ENCODE data around the gene NHLRC4. TPM values are rescaled to one million over a fixed set of nuclear protein-coding genes. Genes with fewer than 3 reads are reported as not detected.

Gene NHLRC4
- polyA plus RNA-seq, 6 donors from 2014 or later: 0.90 to 3.4 (median 1.9) TPM

- no peaks in the 10 kb centered on the region for H3K9me3 Mint-ChIP-seq
- peaks cover 0 to 6% (median 5%) of the 10 kb centered on the region in 3 donors for H3K4me1 Mint-ChIP-seq
- H3K36me3 Mint-ChIP-seq: no peaks in the 10 kb centered on the region
- H3K27ac Mint-ChIP-seq: no peak overlapping the region
- H3K4me3 Mint-ChIP-seq: no peak overlapping the region
- ATAC-seq (ENCODE audit: low read depth in 2 of 2) (no peak), DNase-seq (no peak)
- H3K27me3 Mint-ChIP-seq: peaks cover 0 to 34% (median 15%) of the 10 kb centered on the region in 3 donors
Observed at GRCh38 chr16:560701-561412, 5.9 kb upstream of the NHLRC4 start.

GRCh38 chr16:561413-561794 is 5.4 kb upstream of the NHLRC4 start:
- H3K4me3 Mint-ChIP-seq: no peak overlapping the region
- H3K27ac Mint-ChIP-seq: no peak overlapping the region
- peaks cover 0 to 34% (median 15%) of the 10 kb centered on the region in 3 donors for H3K27me3 Mint-ChIP-seq
- no peaks in the 10 kb centered on the region for H3K9me3 Mint-ChIP-seq
- ATAC-seq (ENCODE audit: low read depth in 2 of 2) (no peak), DNase-seq (no peak)
- H3K4me1 Mint-ChIP-seq: peaks cover 1 to 7% (median 6%) of the 10 kb centered on the region in 3 donors
- H3K36me3 Mint-ChIP-seq: no peaks in the 10 kb centered on the region

GRCh38 chr16:561957-562938 is 4.6 kb upstream of the NHLRC4 start:
- Mint-ChIP-seq H3K9me3 (no peaks in the 10 kb centered on the region), H3K27me3 (peaks cover 0 to 32% (median 15%) of the 10 kb centered on the region in 3 donors), H3K4me3 (peak overlapping the region in 2 of 8 donors; percentile 9 to 68), H3K4me1 (peaks cover 9 to 14% (median 14%) of the 10 kb centered on the region in 3 donors), H3K27ac (peak overlapping the region in 1 of 6 donors; percentile 90), H3K36me3 (no peaks in the 10 kb centered on the region)
- DNase-seq (no peak), ATAC-seq (ENCODE audit: low read depth in 2 of 2) (no peak)

- Mint-ChIP-seq H3K36me3 (no peaks in the 10 kb centered on the region), H3K27me3 (peaks cover 0 to 23% (median 11%) of the 10 kb centered on the region in 3 donors), H3K4me1 (peaks cover 9 to 15% (median 14%) of the 10 kb centered on the region in 3 donors), H3K4me3 (no peak overlapping the region), H3K9me3 (no peaks in the 10 kb centered on the region), H3K27ac (peak overlapping the region in 1 of 6 donors; percentile 47)
- DNase-seq (no peak), ATAC-seq (ENCODE audit: low read depth in 2 of 2) (no peak)
Observed at GRCh38 chr16:563072-563644, 3.6 kb upstream of the NHLRC4 start.

GRCh38 chr16:564690-565418 is 2.0 kb upstream of the NHLRC4 start:
- no peaks in the 10 kb centered on the region for H3K36me3 Mint-ChIP-seq
- no peak overlapping the region for H3K27ac Mint-ChIP-seq
- H3K4me3 Mint-ChIP-seq: no peak overlapping the region
- ATAC-seq (ENCODE audit: low read depth in 2 of 2) (no peak), DNase-seq (no peak)
- peaks cover 16 to 18% (median 17%) of the 10 kb centered on the region in 3 donors for H3K4me1 Mint-ChIP-seq
- peaks cover 0 to 10% (median 5%) of the 10 kb centered on the region in 3 donors for H3K27me3 Mint-ChIP-seq
- no peaks in the 10 kb centered on the region for H3K9me3 Mint-ChIP-seq

- peak overlapping the region in 3 of 8 donors; percentile 6 to 53 (median 52) for H3K4me3 Mint-ChIP-seq
- DNase-seq (no peak), ATAC-seq (ENCODE audit: low read depth in 2 of 2) (no peak)
- H3K4me1 Mint-ChIP-seq: peaks cover 16 to 21% (median 21%) of the 10 kb centered on the region in 3 donors
- no peaks in the 10 kb centered on the region for H3K9me3 Mint-ChIP-seq
- H3K36me3 Mint-ChIP-seq: no peaks in the 10 kb centered on the region
- H3K27me3 Mint-ChIP-seq: peaks cover 0 to 10% (median 5%) of the 10 kb centered on the region in 3 donors
- peak overlapping the region in 1 of 6 donors; percentile 83 for H3K27ac Mint-ChIP-seq
Observed at GRCh38 chr16:565419-566330, 1.1 kb upstream of the NHLRC4 start.

- no peak for DNase-seq
- Mint-ChIP-seq H3K4me3 (peak overlapping the region; percentile 70 to 84 (median 78)), H3K9me3 (no peaks in the 10 kb centered on the region), H3K4me1 (peaks cover 29 to 36% (median 34%) of the 10 kb centered on the region in 3 donors), H3K27ac (peak overlapping the region in 4 of 6 donors; percentile 50 to 83 (median 64)), H3K36me3 (no peaks in the 10 kb centered on the region), H3K27me3 (peaks cover 0 to 4% (median under 1%) of the 10 kb centered on the region in 3 donors)
- no peak for ATAC-seq (ENCODE audit: low read depth in 2 of 2)
Observed at GRCh38 chr16:567373-568256, 810 bp downstream of the NHLRC4 start.

GRCh38 chr16:568401-569258 is 1.8 kb downstream of the NHLRC4 start:
- no peaks in the 10 kb centered on the region for H3K36me3 Mint-ChIP-seq
- H3K9me3 Mint-ChIP-seq: no peaks in the 10 kb centered on the region
- H3K27me3 Mint-ChIP-seq: no peaks in the 10 kb centered on the region
- peak overlapping the region in 3 of 6 donors; percentile 54 to 99 (median 85) for H3K27ac Mint-ChIP-seq
- peaks cover 29 to 36% (median 34%) of the 10 kb centered on the region in 3 donors for H3K4me1 Mint-ChIP-seq
- ATAC-seq (ENCODE audit: low read depth in 2 of 2) (no peak), DNase-seq (no peak)
- H3K4me3 Mint-ChIP-seq: peak overlapping the region; percentile 82 to 94 (median 90)

GRCh38 chr16:569445-570254 is 2.8 kb downstream of the NHLRC4 start, which contains the start of gene PIGQ:
PIGQ (plus strand) TSS chr16:569968; CDS start chr16:574075, 4,107 bp downstream.
- peak; percentile 62 to 75 for ATAC-seq (ENCODE audit: low read depth in 2 of 2)
- Mint-ChIP-seq H3K36me3 (no peaks in the 10 kb centered on the region), H3K27me3 (no peaks in the 10 kb centered on the region), H3K4me1 (peaks cover 29 to 36% (median 34%) of the 10 kb centered on the region in 3 donors), H3K27ac (peak within 1 kb of the TSS in 5 of 6 donors; percentile 60 to 99 (median 89)), H3K4me3 (peak within 1 kb of the TSS; percentile 84 to 94 (median 90)), H3K9me3 (no peaks in the 10 kb centered on the region)
- DNase-seq: peak; percentile 60
